A549 (cell line): Measurements from ENCODE around the gene DMP1. TPM values are rescaled to one million over a fixed set of nuclear protein-coding genes. Genes with fewer than 3 reads are reported as not detected.

Source experiments
- ATAC-seq, 2 experiments: fragments of 200-7000 bp in 1 of 2; fragments of >200 bp in 1 of 2; cut with Nextera tagmentation in 1 of 2; cut with Tn5 transposase in 1 of 2; 3 replicates each; pipeline versions ENCODE4 v1.8.0 to v1.9.1; 2018 to 2020; ENCODE audit warnings: mild to moderate bottlenecking in 1 of 2, moderate library complexity in 1 of 2
- CTCF ChIA-PET: fragments of 300-600 bp; sonication (Branson Sonifier 250); formaldehyde crosslinking; extraction: SDS; loops from one replicate; lab custom pipeline; 2021; ENCODE audit warnings: antibody characterized with exemption, inconsistent platforms; lab: Yijun Ruan, JAX
- POLR2A ChIA-PET: fragments of 350-600 bp; formaldehyde crosslinking; extraction: SDS; loops from one replicate; lab custom pipeline; 2021; ENCODE audit warnings: antibody characterized with exemption, inconsistent platforms; lab: Yijun Ruan, JAX
- DNase-seq, 2 experiments: peaks; one replicate each; pipeline versions ENCODE4 v3.0.0 to v3.0.0-alpha.2; 2011 to 2016; ENCODE audit warnings: low read depth in 1 of 2, low spot score in 1 of 2
- FAIRE-seq: peaks from 2 replicates; lab custom pipeline; 2011; peaks lifted over from hg19 to GRCh38; lab: Jason Lieb, UNC
- H3K27ac ChIP-seq, 2 experiments: fragments of >200 bp; sonication (Bioruptor Twin); formaldehyde crosslinking; 3 replicates each; pipeline ENCODE4 v1.5.1; 2016 to 2017
- H3K4me1 ChIP-seq: fragments of >200 bp; sonication (Bioruptor Twin); formaldehyde crosslinking; 3 replicates; pipeline ENCODE4 v1.6.1; 2016
- H3K4me2 ChIP-seq: fragments of >200 bp; sonication (Bioruptor Twin); formaldehyde crosslinking; 3 replicates; pipeline ENCODE4 v1.6.1; 2016
- H3K4me3 ChIP-seq: fragments of >200 bp; sonication (Bioruptor Twin); formaldehyde crosslinking; 3 replicates; pipeline ENCODE4 v1.5.1; 2016
- H3K9me3 ChIP-seq: fragments of >200 bp; sonication (Bioruptor Twin); formaldehyde crosslinking; 3 replicates; pipeline ENCODE4 v1.6.1; 2016
- ATOH8 ChIP-seq: fragments of 250-450 bp; sonication (Bioruptor Pico); IDR thresholded peaks from 2 replicates; pipeline ENCODE4 v1.5.0; 2020; ENCODE audit warnings: low read depth, mild to moderate bottlenecking, moderate library complexity
- BCL3 ChIP-seq: fragments of >200 bp; sonication (Bioruptor Twin); formaldehyde crosslinking; IDR thresholded peaks from 3 replicates; pipeline ENCODE4 v1.6.1; 2016
- BHLHE40 ChIP-seq: IDR thresholded peaks from 2 replicates; pipeline ENCODE4 v1.6.1; 2012; ENCODE audit warnings: low read depth, low read length, inconsistent platforms
- ELK1 ChIP-seq: fragments of 150-350 bp; IDR thresholded peaks from 2 replicates; pipeline ENCODE4 v1.6.1; 2014; ENCODE audit warnings: low read depth, mild to moderate bottlenecking, low read length
- EP300 ChIP-seq, 2 experiments: fragments of >200 bp; sonication (Bioruptor Twin); formaldehyde crosslinking; IDR thresholded peaks; 2 replicates in 1 of 2; 3 replicates in 1 of 2; pipeline ENCODE4 v1.6.1; 2016 to 2017
- ESRRA ChIP-seq: fragments of 150-350 bp; IDR thresholded peaks from 2 replicates; pipeline ENCODE4 v1.6.1; 2014; ENCODE audit warnings: mild to moderate bottlenecking, low read length, borderline replicate concordance
- FOXS1 ChIP-seq: fragments of 250-450 bp; sonication (Bioruptor Pico); IDR thresholded peaks from 2 replicates; pipeline ENCODE4 v1.5.0; 2020; ENCODE audit warnings: mild to moderate bottlenecking, moderate library complexity
- HDAC2 ChIP-seq: fragments of 200-600 bp; sonication (generic); IDR thresholded peaks from 2 replicates; pipeline ENCODE4 v1.6.1; 2016
- HEYL ChIP-seq: fragments of 250-450 bp; sonication (Bioruptor Pico); IDR thresholded peaks from 2 replicates; pipeline ENCODE4 v1.8.0; 2021; ENCODE audit warnings: mild to moderate bottlenecking, moderate library complexity
- HOXB13 ChIP-seq: fragments of 250-450 bp; sonication (Bioruptor Pico); IDR thresholded peaks from 2 replicates; pipeline ENCODE4 v1.5.0; 2020; ENCODE audit warnings: low read depth, mild to moderate bottlenecking, moderate library complexity
- JUN ChIP-seq, 2 experiments: fragments of >200 bp; sonication (Bioruptor Twin); formaldehyde crosslinking; IDR thresholded peaks; 2 replicates in 1 of 2; 3 replicates in 1 of 2; pipeline ENCODE4 v1.6.1; 2016 to 2017
- JUNB ChIP-seq: fragments of >200 bp; sonication (Bioruptor Twin); formaldehyde crosslinking; IDR thresholded peaks from 2 replicates; pipeline ENCODE4 v1.6.1; 2016
- KDM1A ChIP-seq: fragments of 200-600 bp; sonication (generic); IDR thresholded peaks from 2 replicates; pipeline ENCODE4 v1.6.1; 2016; ENCODE audit warnings: low read depth, mild to moderate bottlenecking
- MYC ChIP-seq: IDR thresholded peaks from 2 replicates; pipeline ENCODE4 v1.6.1; 2012; ENCODE audit warnings: mild to moderate bottlenecking, inconsistent platforms, low read length, improper control_type of control experiment, borderline replicate concordance
- NFE2L2 ChIP-seq: fragments of 150-350 bp; conservative IDR thresholded peaks from 2 replicates; pipeline ENCODE4 v1.6.1; 2014; ENCODE audit warnings: low read length
- NPAS2 ChIP-seq: fragments of 250-450 bp; sonication (Bioruptor Pico); IDR thresholded peaks from 2 replicates; pipeline ENCODE4 v1.8.0; 2022; ENCODE audit warnings: mild to moderate bottlenecking, moderate library complexity, borderline replicate concordance
- PBX3 ChIP-seq: IDR thresholded peaks from 2 replicates; pipeline ENCODE4 v1.6.1; 2012
- POLR2AphosphoS2 ChIP-seq: conservative IDR thresholded peaks from 2 replicates; pipeline ENCODE4 v1.6.1; 2012; ENCODE audit warnings: low read length, improper control_type of control experiment, inconsistent platforms
- RARB ChIP-seq: fragments of 250-450 bp; sonication (Bioruptor Pico); IDR thresholded peaks from 2 replicates; pipeline ENCODE4 v1.8.0; 2021; ENCODE audit warnings: mild to moderate bottlenecking, moderate library complexity
- RCOR1 ChIP-seq: fragments of 150-350 bp; IDR thresholded peaks from 2 replicates; pipeline ENCODE4 v1.6.1; 2014; ENCODE audit warnings: antibody characterized with exemption, low read length, low read depth
- RNF2 ChIP-seq: fragments of 200-600 bp; sonication (generic); IDR thresholded peaks from 2 replicates; pipeline ENCODE4 v1.6.1; 2016; ENCODE audit warnings: low read depth, mild to moderate bottlenecking, antibody characterized with exemption, moderate library complexity, borderline replicate concordance
- SMC3 ChIP-seq: fragments of >200 bp; sonication (Bioruptor Twin); formaldehyde crosslinking; IDR thresholded peaks from 3 replicates; pipeline ENCODE4 v1.6.1; 2018; ENCODE audit warnings: inconsistent platforms
- TFCP2L1 ChIP-seq: fragments of 250-450 bp; sonication (Bioruptor Pico); IDR thresholded peaks from 2 replicates; pipeline ENCODE4 v1.5.0; 2021; ENCODE audit warnings: mild to moderate bottlenecking
- TP53 ChIP-seq: fragments of 250-450 bp; sonication (Bioruptor Pico); IDR thresholded peaks from 2 replicates; pipeline ENCODE4 v1.5.0; 2021; ENCODE audit warnings: mild to moderate bottlenecking, moderate library complexity
- USF2 ChIP-seq: fragments of 450-650 bp; IDR thresholded peaks from 2 replicates; pipeline ENCODE4 v1.6.1; 2014; ENCODE audit warnings: antibody characterized with exemption
- WGBS: methylation state at CpG from one replicate; pipeline ENCODE4 v1.1.6; 2017; ENCODE audit errors: missing lambda C conversion rate; 5-methylcytosine and 5-hydroxymethylcytosine counted together
- polyA plus RNA-seq, 4 experiments: library from polyadenylated mRNA; depleted of rRNA in 3 of 4; stranded (reverse); fragments of >200 nt; fragmentation: RNase III in 1 of 4; extraction: RNeasy Plus Mini Kit Qiagen cat#74134 plus additional on column Dnase treatment in 1 of 4; gene quantifications; 2 replicates in 3 of 4; 3 replicates in 1 of 4; pipeline ENCODE4 v1.2.3, GENCODE V29; 2011 to 2017

Gene DMP1
- polyA plus RNA-seq, 2 of the 4 experiments (the other 2 are of a cell fraction): not detected

- TF ChIP-seq HEYL: no peak
- TF ChIP-seq NPAS2 (CRISPR knock-in tag): no peak
- TF ChIP-seq BCL3: no peak
- TF ChIP-seq JUNB: no peak
- no peak for TF ChIP-seq TP53 (CRISPR knock-in tag)
- TF ChIP-seq BHLHE40: no peak
- no peak for TF ChIP-seq MYC
- TF ChIP-seq JUN (IDR thresholded peaks at IDR 0.05): no peak
- TF ChIP-seq USF2: no peak
- no peak for TF ChIP-seq HOXB13 (CRISPR knock-in tag)
- no peak for TF ChIP-seq RARB
- no peak for TF ChIP-seq PBX3
- no peak for TF ChIP-seq KDM1A
- TF ChIP-seq ELK1: no peak
- TF ChIP-seq RCOR1: no peak
- no peak for TF ChIP-seq TFCP2L1 (CRISPR knock-in tag)
- TF ChIP-seq HDAC2: no peak
- TF ChIP-seq POLR2AphosphoS2: no peak
- TF ChIP-seq SMC3: no peak
- FAIRE-seq (no peak), ATAC-seq (no peak), DNase-seq (no peak)
- Histone ChIP-seq H3K27ac (no peak overlapping the region), H3K4me3 (no peak overlapping the region), H3K4me2 (no peak overlapping the region), H3K4me1 (no peaks in the 10 kb centered on the region), H3K9me3 (peaks cover 13% of the 10 kb centered on the region; the same call in 2 of the 3 replicates)
- POLR2A ChIA-PET: no interaction called here
- CTCF ChIA-PET: interaction anchor here (0.6 to 1.4 kb wide), 2 partner anchors 169 to 179 kb away, joined by 3 to 4 read pairs; no protein-coding TSS in a partner anchor
- WGBS: 56% methylated on average over 3 of the region's 3 CpGs
Measured at GRCh38 chr4:87669373-87669772, 19.3 kb downstream of the DMP1 start.

- Histone ChIP-seq H3K4me2 (no peak overlapping the region), H3K27ac (no peak overlapping the region), H3K4me1 (no peaks in the 10 kb centered on the region), H3K9me3 (peaks cover 3% of the 10 kb centered on the region; the same call in 1 of the 3 replicates), H3K4me3 (no peak overlapping the region)
- 49% methylated on average over 5 of the region's 7 CpGs for WGBS
- ATAC-seq: no peak
- TF ChIP-seq EP300 (IDR thresholded peaks at IDR 0.05) (no peak), RNF2 (no peak), ATOH8 (CRISPR knock-in tag) (no peak), ESRRA (no peak), MYC (no peak), FOXS1 (CRISPR knock-in tag) (no peak), NFE2L2 (no peak), HOXB13 (CRISPR knock-in tag) (no peak), KDM1A (no peak)
- ChIA-PET CTCF (interaction anchor here (1.1 to 2.6 kb wide), 7 partner anchors 11 to 171 kb away, joined by 3 to 21 read pairs (median 4); no protein-coding TSS in a partner anchor), POLR2A (no interaction called here)
- FAIRE-seq: no peak
- DNase-seq: no peak
Measured at GRCh38 chr4:87677731-87678130, 27.7 kb downstream of the DMP1 start.
